Transverse colon (tissue), 4 donors: ENCODE results near the gene SPRR3. TPM values are rescaled to one million over a fixed set of nuclear protein-coding genes. Genes with fewer than 3 reads are reported as not detected.

ENCODE experiments used
- DNase-seq: peaks from one replicate; pipeline ENCODE4 v3.0.0-alpha.2; 2019
- H3K27ac ChIP-seq, 4 donors: fragments of 200-600 bp; sonication (generic); 2 replicates each; pipeline ENCODE4 v1.5.1; 2016 to 2018; ENCODE audit warnings: inconsistent platforms in 4 of 4
- H3K27me3 ChIP-seq: fragments of 200-600 bp; sonication (generic); 2 replicates; pipeline ENCODE4 v1.5.1; 2017; ENCODE audit warnings: inconsistent platforms
- H3K36me3 ChIP-seq, 4 donors: fragments of 200-600 bp; sonication (generic); 2 replicates each; pipeline ENCODE4 v1.5.1; 2017 to 2019; ENCODE audit warnings: inconsistent platforms in 4 of 4
- H3K4me1 ChIP-seq, 4 donors: fragments of 200-600 bp; sonication (generic); 2 replicates each; pipeline ENCODE4 v1.5.1; 2017 to 2020; ENCODE audit warnings: inconsistent platforms in 4 of 4
- H3K4me3 ChIP-seq, 4 donors: fragments of 200-600 bp; sonication (generic); 1 replicate in 1 of 4; 2 replicates in 3 of 4; pipeline versions ENCODE4 v1.5.1 to v1.6.1; 2017 to 2019; ENCODE audit warnings: inconsistent platforms in 4 of 4
- H3K9me3 ChIP-seq, 2 donors: fragments of 200-600 bp; sonication (generic); 2 replicates each; pipeline ENCODE4 v1.5.1; 2017 to 2019; ENCODE audit warnings: inconsistent platforms in 2 of 2
- EP300 ChIP-seq: sonication (generic); formaldehyde crosslinking; IDR thresholded peaks from one replicate; pipeline ENCODE4 v1.6.1; 2017; ENCODE audit warnings: antibody characterized with exemption, low read depth
- POLR2A ChIP-seq: fragments of 450-650 bp; IDR thresholded peaks from one replicate; pipeline ENCODE4 v1.6.1; 2016; ENCODE audit warnings: antibody characterized with exemption, mild to moderate bottlenecking, moderate library complexity
- POLR2AphosphoS5 ChIP-seq, 3 donors: sonication (generic); formaldehyde crosslinking; IDR thresholded peaks; one replicate each; pipeline ENCODE4 v1.6.1; 2016; ENCODE audit warnings: antibody characterized with exemption in 3 of 3
- WGBS, 2 donors: methylation state at CpG; one replicate each; pipeline ENCODE4 v1.1.5; 2018; ENCODE audit warnings: low coverage in 1 of 2; 5-methylcytosine and 5-hydroxymethylcytosine counted together
- in situ Hi-C, 4 donors: fragments of 200-750 bp; cut with MboI; loops; one replicate each; pipeline versions ENCODE4 v1.15.0 to v1.15.1; 2017; ENCODE audit warnings: low sequenced_read_pairs in 3 of 4, low pct_ligation_motif_present in 1 of 4, low pct_unique_long_range_greater_than_20kb in 1 of 4
- intact Hi-C: fragments of 100-400 bp; cut with DNase I; formaldehyde crosslinking; loops from one replicate; pipeline ENCODE4 v1.15.1; 2023; ENCODE audit warnings: low total_unique reads
- total RNA-seq, 4 donors: library from RNA; depleted of rRNA; stranded (reverse); fragments of >200 nt; gene quantifications; one replicate each; pipeline ENCODE4 v1.1.0, GENCODE V29; 2016
- TF ChIP-seq, protein P1 (sequence below), 5 experiments: fragments of 200-600 bp in 3 of 5; fragments of 450-650 bp in 2 of 5; sonication (generic) in 3 of 5; IDR thresholded peaks; 1 replicate in 2 of 5; 2 replicates in 3 of 5; pipeline ENCODE4 v1.5.1; 2016 to 2017; ENCODE audit warnings: antibody characterized with exemption in 5 of 5, inconsistent platforms in 3 of 5, mild to moderate bottlenecking in 2 of 5, moderate library complexity in 1 of 5

SPRR3 gene
- total RNA-seq, 4 donors from 2014 or later = not detected

DNA sequence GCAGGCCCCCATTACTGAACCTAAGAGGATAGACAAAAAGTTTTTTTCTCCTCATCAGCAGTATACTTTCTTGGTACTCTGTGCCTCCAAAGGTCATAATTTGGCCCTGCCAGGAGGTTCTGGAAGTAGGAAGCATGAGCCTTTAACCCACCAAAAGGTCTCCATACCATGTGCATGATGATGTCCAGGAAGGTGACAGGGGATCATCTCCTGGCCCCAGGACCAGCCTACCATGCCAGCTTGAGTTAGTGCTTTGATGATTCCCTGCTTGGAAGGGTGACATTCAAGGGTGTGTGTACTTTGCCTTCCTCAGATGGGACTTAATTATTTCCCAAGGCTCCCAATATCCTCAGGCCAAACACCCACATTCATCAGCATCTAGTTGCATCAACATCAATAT lies 23.9 kb upstream of the SPRR3 start:
- intact Hi-C loops = no loop called here

DNA sequence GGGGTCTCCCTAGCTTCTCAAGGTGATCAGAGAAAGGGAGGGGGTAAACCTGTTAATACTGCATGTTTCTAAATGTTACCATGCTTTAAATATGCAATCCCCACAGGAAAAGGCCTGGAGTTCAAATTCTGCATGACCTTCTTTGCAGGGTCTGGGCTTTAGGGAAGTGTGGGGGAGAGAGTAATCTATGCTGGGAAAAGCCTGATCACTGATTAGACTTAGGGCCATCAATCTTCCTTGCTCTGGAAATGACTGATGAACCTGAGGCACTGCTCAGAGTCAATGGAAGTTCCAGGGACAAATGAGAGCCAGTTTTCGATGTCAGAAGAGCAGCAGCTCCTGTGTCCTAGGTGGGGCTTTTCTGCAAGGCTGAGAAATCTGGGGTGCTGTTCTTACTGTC lies 20.9 kb upstream of the SPRR3 start:
- H3K27ac ChIP-seq = no peak overlapping the region

More for the DNA sequence above, 23.9 kb upstream of the SPRR3 start:
- Histone ChIP-seq H3K9me3 (no peaks in the 10 kb centered on the region), H3K27ac (no peak overlapping the region), H3K27me3 (no peaks in the 10 kb centered on the region), H3K4me3 (no peak overlapping the region), H3K4me1 (no peaks in the 10 kb centered on the region), H3K36me3 (no peaks in the 10 kb centered on the region)
- in situ Hi-C loops = no loop called here
- DNase-seq = no peak
- TF ChIP-seq EP300 (no peak), POLR2AphosphoS5 (IDR thresholded peaks at IDR 0.05) (no peak), POLR2A (no peak)
- TF ChIP-seq, protein P1, sequence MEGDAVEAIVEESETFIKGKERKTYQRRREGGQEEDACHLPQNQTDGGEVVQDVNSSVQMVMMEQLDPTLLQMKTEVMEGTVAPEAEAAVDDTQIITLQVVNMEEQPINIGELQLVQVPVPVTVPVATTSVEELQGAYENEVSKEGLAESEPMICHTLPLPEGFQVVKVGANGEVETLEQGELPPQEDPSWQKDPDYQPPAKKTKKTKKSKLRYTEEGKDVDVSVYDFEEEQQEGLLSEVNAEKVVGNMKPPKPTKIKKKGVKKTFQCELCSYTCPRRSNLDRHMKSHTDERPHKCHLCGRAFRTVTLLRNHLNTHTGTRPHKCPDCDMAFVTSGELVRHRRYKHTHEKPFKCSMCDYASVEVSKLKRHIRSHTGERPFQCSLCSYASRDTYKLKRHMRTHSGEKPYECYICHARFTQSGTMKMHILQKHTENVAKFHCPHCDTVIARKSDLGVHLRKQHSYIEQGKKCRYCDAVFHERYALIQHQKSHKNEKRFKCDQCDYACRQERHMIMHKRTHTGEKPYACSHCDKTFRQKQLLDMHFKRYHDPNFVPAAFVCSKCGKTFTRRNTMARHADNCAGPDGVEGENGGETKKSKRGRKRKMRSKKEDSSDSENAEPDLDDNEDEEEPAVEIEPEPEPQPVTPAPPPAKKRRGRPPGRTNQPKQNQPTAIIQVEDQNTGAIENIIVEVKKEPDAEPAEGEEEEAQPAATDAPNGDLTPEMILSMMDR (IDR thresholded peaks at IDR 0.05) = no peak

DNA sequence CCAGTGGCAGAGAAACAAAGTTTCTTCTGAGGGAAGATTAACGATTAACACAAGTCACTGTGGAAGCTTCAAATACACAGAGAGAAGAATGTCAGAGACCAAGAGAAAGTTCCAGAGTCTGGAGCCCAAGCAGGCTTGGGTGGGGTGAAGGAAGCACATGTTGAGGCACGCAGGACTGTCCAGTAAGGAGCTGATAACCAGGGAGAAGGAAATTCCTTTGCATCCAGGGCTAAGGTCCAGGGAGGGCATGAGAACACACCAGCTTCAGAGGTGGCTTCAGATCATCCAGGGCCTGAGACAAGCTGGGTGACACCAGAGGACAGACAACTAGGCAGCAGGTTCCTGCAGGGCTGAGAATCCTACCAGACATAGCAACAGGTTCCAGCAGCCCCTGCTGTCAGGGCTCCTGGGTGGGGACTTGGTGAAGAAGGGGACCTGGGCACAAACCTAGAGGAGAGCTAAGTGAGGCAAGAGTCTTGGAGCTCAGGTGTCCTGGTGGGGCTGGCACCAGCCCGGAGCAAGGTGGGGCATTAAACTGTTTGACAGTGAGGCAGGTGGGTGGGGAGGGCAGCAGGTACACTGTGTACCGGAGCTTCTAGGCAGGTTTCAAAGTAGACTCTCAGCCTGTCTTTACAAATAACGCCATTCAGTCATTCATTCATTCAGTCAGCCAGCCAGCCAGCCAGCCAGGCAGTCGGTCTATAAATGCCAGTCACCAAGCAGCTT lies 20.2 kb upstream of the SPRR3 start:
- no peak overlapping the region for H3K4me3 ChIP-seq
- H3K27me3 ChIP-seq = no peaks in the 10 kb centered on the region
- intact Hi-C loops = no loop called here
- H3K4me1 ChIP-seq = no peaks in the 10 kb centered on the region
- WGBS, 2 donors = 40 to 69% methylated on average over 1 to 6 of the region's 6 CpGs
- H3K9me3 ChIP-seq = no peaks in the 10 kb centered on the region
- no peaks in the 10 kb centered on the region for H3K36me3 ChIP-seq
- TF ChIP-seq EP300 (no peak), POLR2A (no peak), POLR2AphosphoS5 (IDR thresholded peaks at IDR 0.05) (no peak)
- TF ChIP-seq, protein P1 (IDR thresholded peaks at IDR 0.05) = no peak
- DNase-seq = no peak
- in situ Hi-C loops = no loop called here
- no peak overlapping the region for H3K27ac ChIP-seq

More for the DNA sequence above, 20.9 kb upstream of the SPRR3 start:
- H3K36me3 ChIP-seq = no peaks in the 10 kb centered on the region
- H3K9me3 ChIP-seq = no peaks in the 10 kb centered on the region
- no peak overlapping the region for H3K4me3 ChIP-seq
- TF ChIP-seq POLR2A (no peak), POLR2AphosphoS5 (IDR thresholded peaks at IDR 0.05) (no peak), EP300 (no peak)
- TF ChIP-seq, protein P1 (IDR thresholded peaks at IDR 0.05) = no peak
- no peaks in the 10 kb centered on the region for H3K27me3 ChIP-seq
- no peak for DNase-seq
- WGBS, 2 donors = 78% methylated on average over 1 of the region's 1 CpG; no CpG with 5 or more reads in 1 of the 2 donors
- in situ Hi-C loops = no loop called here
- no peaks in the 10 kb centered on the region for H3K4me1 ChIP-seq
- intact Hi-C loops = no loop called here

DNA sequence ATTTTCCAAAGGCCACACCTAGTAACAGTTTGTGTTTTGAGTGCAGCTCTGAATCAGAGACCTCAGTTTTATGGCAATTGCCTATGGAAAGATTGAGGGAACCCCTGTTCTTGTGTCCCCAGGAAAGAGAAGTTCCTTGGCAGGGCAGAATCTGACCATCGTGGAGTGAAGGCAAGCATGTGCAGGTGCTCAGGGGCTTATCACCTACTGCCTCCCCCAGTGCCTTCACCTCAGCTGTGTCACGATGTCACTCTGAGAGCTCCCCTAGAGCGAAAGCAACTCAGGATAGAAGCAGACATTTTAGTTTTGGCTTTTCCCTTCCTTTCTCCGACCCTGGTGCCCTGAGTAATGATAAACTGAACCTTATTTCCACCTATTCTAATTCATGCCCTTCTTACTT lies 19.5 kb upstream of the SPRR3 start:
- Histone ChIP-seq H3K4me3 (no peak overlapping the region), H3K27ac (no peak overlapping the region), H3K4me1 (no peaks in the 10 kb centered on the region), H3K9me3 (no peaks in the 10 kb centered on the region), H3K36me3 (no peaks in the 10 kb centered on the region), H3K27me3 (no peaks in the 10 kb centered on the region)
- intact Hi-C loops = no loop called here
- DNase-seq = no peak
- in situ Hi-C loops = no loop called here
- WGBS, 2 donors = 72% methylated on average over 4 of the region's 4 CpGs; no CpG with 5 or more reads in 1 of the 2 donors
- TF ChIP-seq POLR2AphosphoS5 (IDR thresholded peaks at IDR 0.05) = no peak
- no peak for TF ChIP-seq EP300
- no peak for TF ChIP-seq POLR2A
- TF ChIP-seq, protein P1 (IDR thresholded peaks at IDR 0.05) = no peak
